Mucosa of descending colon (tissue), 3 donors: ENCODE results near the gene TPD52L1. TPM values are rescaled to one million over a fixed set of nuclear protein-coding genes. Genes with fewer than 3 reads are reported as not detected.

ENCODE experiments used
- ATAC-seq: fragments of 200-7000 bp; cut with Tn5 transposase; one replicate; pipeline ENCODE4 v1.9.1; 2020; ENCODE audit warnings: mild to moderate bottlenecking, moderate library complexity
- DNase-seq, 3 donors: peaks; one replicate each; pipeline ENCODE4 v3.0.0-alpha.2; 2020
- H3K36me3 ChIP-seq: fragments of 200-600 bp; one replicate; pipeline ENCODE4 v1.8.0; 2021; ENCODE audit warnings: low read depth, mild to moderate bottlenecking
- H3K4me1 ChIP-seq: fragments of 200-600 bp; one replicate; pipeline ENCODE4 v1.8.0; 2021; ENCODE audit warnings: low read depth, mild to moderate bottlenecking
- H3K4me3 ChIP-seq: fragments of 200-600 bp; one replicate; pipeline ENCODE4 v1.8.0; 2021; ENCODE audit warnings: mild to moderate bottlenecking
- H3K9me3 ChIP-seq: fragments of 200-600 bp; one replicate; pipeline ENCODE4 v1.8.0; 2021; ENCODE audit warnings: mild to moderate bottlenecking
- intact Hi-C, 2 donors: fragments of 100-400 bp; cut with DNase I in 1 of 2; cut with micrococcal nuclease in 1 of 2; formaldehyde crosslinking; loops; one replicate each; pipeline versions ENCODE4 v1.11.0 to v1.11.1; 2022; cut with DNase I, micrococcal nuclease
- total RNA-seq, 3 donors: library from RNA; stranded (reverse); fragmentation: NEBNext Ultra II Directional in 2 of 3; extraction: Animal tissue kit (Norgen Biotek cat#: 25700) in 2 of 3; gene quantifications; one replicate each; pipeline versions ENCODE4 v1.2.1 to v1.2.4, GENCODE V29; 2021 to 2023
- TF ChIP-seq, protein P1 (sequence below): fragments of 200-600 bp; IDR thresholded peaks from one replicate; pipeline ENCODE4 v1.8.0; 2022; ENCODE audit warnings: antibody characterized with exemption, mild to moderate bottlenecking
- donor health status: DM: no; HTN: no; CAD: no; lungs with moderate emphysema.
- donor health status: DM: no; HTN: no; CAD: no.
- donor health status: DM: no; HTN: yes; CAD: no.

Gene TPD52L1
- total RNA-seq, 3 donors from 2014 or later: 12.1 to 23.9 (median 22.0) TPM

DNA sequence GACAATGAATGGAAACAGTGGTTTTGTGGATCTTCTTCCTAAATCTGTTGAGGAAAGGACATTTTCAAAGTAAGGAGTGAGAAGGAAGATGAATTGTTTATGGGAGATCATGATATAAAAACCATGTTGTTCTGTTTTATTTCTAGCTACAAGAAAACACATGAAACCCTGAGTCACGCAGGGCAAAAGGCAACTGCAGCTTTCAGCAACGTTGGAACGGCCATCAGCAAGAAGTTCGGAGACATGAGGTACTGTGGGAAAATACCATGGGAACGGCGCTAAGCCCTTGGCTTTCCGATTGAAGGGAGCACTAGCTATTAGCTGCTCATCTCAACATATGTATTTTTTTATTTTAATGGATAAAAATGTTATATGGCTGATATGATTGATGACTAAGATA, 94.6 kb downstream of the TPD52L1 start:
- TF ChIP-seq, protein P1, sequence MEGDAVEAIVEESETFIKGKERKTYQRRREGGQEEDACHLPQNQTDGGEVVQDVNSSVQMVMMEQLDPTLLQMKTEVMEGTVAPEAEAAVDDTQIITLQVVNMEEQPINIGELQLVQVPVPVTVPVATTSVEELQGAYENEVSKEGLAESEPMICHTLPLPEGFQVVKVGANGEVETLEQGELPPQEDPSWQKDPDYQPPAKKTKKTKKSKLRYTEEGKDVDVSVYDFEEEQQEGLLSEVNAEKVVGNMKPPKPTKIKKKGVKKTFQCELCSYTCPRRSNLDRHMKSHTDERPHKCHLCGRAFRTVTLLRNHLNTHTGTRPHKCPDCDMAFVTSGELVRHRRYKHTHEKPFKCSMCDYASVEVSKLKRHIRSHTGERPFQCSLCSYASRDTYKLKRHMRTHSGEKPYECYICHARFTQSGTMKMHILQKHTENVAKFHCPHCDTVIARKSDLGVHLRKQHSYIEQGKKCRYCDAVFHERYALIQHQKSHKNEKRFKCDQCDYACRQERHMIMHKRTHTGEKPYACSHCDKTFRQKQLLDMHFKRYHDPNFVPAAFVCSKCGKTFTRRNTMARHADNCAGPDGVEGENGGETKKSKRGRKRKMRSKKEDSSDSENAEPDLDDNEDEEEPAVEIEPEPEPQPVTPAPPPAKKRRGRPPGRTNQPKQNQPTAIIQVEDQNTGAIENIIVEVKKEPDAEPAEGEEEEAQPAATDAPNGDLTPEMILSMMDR: no peak
- Histone ChIP-seq H3K36me3 (no peaks in the 10 kb centered on the region), H3K4me1 (peaks cover 14% of the 10 kb centered on the region), H3K9me3 (peaks cover 2% of the 10 kb centered on the region), H3K4me3 (no peak overlapping the region)
- DNase-seq (no peak), ATAC-seq (no peak)
- intact Hi-C loops: no loop called here

DNA sequence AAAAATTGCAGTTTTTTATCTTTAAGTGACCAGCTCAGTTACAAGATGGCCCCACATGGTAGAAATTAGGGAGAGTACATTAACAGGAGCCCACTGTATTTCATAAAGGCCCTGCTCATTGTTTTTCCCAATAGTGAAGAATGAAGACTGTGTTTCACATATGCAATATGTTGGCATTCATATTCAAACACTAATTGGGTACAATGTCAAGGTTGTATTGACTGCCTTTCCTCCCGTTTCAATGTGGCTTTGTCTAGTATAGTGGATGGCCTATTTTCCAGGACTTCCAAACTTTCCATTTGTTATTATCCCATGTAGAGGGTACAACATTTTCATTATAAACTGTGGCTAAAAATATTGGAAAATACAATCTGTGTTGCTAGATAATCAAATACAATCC, 96.9 kb downstream of the TPD52L1 start:
- ATAC-seq: no peak

DNA sequence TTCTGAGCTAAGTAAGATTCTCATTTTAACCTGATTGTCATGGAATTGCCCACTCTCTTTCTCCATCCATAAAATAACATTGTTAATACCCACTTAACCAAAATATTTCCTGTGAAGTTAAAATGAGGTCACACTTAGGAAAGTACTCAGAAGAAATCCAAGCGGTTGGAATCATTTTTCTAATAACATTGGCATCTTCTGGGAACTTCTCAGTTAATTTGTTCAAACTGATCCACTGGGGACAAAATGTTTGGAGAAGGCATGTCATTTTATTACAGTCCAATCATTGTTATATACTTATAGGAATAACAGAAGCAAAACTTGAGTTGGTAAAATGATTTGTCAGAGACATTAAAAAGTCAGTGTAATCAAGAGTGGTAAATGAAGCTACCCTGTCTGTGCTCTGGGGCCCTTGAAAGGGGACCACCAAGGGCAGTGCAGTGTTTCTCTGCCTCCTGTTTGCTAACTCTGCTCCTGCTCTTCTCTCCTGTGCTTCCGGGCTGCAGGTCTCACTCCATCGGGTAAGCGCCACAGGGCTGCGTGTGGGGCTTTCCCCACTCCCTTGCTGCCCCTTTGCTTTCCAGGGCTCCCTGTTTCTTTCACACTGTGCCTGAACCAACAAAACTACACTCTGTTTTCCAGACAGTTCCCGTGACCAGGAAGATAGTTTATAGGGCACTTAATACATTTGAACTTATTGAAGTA, 98.1 kb downstream of the TPD52L1 start:
- ATAC-seq (no peak), DNase-seq (no peak)
- TF ChIP-seq, protein P1: no peak
- Histone ChIP-seq H3K4me1 (peaks cover 4% of the 10 kb centered on the region), H3K36me3 (no peaks in the 10 kb centered on the region), H3K4me3 (no peak overlapping the region), H3K9me3 (no peaks in the 10 kb centered on the region)
- intact Hi-C loops: no loop called here

More for the DNA sequence above, 96.9 kb downstream of the TPD52L1 start:
- Histone ChIP-seq H3K36me3 (no peaks in the 10 kb centered on the region), H3K4me1 (peaks cover 14% of the 10 kb centered on the region), H3K4me3 (no peak overlapping the region), H3K9me3 (no peaks in the 10 kb centered on the region)
- intact Hi-C loops: no loop called here
- no peak for DNase-seq
- TF ChIP-seq, protein P1: no peak

DNA sequence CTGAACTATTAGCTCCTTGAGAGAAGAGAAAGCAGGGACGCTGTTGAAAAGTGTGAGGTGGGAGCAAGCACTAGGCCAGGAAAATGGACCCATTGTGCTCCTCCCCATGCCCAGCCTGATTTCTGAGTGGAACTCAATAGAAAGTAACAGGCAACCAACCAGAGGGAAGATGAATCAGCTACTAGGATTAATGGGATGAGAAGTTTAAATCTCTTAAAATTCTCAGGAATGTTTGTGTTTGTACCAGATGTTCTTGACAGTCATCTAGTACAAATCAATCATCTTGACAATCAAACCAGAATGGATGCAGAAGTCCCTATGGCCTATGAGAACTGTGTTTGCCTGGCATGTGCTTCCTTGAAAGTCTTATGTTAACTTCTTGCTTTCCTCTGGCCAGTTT, 99.3 kb downstream of the TPD52L1 start:
- intact Hi-C loops: no loop called here
- no peak overlapping the region for H3K4me3 ChIP-seq
- H3K36me3 ChIP-seq: no peaks in the 10 kb centered on the region
- TF ChIP-seq, protein P1: no peak
- no peaks in the 10 kb centered on the region for H3K9me3 ChIP-seq
- H3K4me1 ChIP-seq: no peaks in the 10 kb centered on the region
- DNase-seq (no peak), ATAC-seq (no peak)

DNA sequence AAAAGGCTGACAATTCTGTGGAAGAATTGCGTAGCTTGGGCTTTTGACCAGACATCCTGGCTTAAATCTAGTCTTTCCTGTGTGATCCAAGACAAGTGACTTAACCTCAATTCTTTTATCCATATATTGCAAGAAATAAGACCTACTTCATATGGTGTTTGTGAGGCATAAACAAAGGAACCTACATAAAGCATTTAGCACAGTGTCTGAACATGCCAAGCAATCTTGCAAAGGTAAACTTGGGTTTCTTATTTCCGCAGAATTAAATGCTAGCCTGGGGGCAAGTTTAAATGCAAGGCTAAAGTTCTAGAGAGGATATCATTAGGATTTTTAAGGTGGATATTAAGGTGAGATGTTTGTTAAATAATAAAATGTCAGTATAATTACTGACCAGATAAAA, 100.3 kb downstream of the TPD52L1 start:
- intact Hi-C loops: no loop called here
- Histone ChIP-seq H3K4me1 (no peaks in the 10 kb centered on the region), H3K9me3 (no peaks in the 10 kb centered on the region), H3K36me3 (no peaks in the 10 kb centered on the region), H3K4me3 (no peak overlapping the region)
- ATAC-seq (no peak), DNase-seq (no peak)
- TF ChIP-seq, protein P1: no peak

DNA sequence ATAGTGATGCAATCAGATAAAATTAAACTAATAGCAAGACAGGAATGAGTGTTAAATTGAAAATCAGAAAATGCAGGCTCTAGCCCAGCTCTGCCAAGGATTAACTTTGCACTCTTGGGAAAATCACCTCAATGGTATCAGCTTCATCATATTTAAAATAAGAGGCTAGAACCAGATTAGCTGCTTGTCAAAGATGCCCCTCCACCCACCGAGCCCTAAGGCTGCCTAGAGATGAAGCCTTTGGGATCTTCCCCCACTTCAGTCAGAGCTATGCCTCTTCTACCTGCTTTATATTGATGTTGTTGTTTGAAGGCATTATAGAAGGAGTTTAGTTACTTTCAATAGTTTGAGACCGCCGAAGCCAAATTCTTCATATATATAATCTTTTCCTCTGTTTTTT, 100.7 kb downstream of the TPD52L1 start:
- TF ChIP-seq, protein P1: no peak
- no peak overlapping the region for H3K4me3 ChIP-seq
- intact Hi-C loops: no loop called here
- no peaks in the 10 kb centered on the region for H3K9me3 ChIP-seq
- ATAC-seq: no peak
- DNase-seq: no peak
- no peaks in the 10 kb centered on the region for H3K36me3 ChIP-seq
- H3K4me1 ChIP-seq: no peaks in the 10 kb centered on the region
